ENCODE results near the gene ARHGAP8. TPM values are rescaled to one million over a fixed set of nuclear protein-coding genes. Genes with fewer than 3 reads are reported as not detected.

The ARHGAP8 gene
- polyA plus RNA-seq, 3 donors, result 1.1 to 5.2 (median 1.7) TPM

DNA sequence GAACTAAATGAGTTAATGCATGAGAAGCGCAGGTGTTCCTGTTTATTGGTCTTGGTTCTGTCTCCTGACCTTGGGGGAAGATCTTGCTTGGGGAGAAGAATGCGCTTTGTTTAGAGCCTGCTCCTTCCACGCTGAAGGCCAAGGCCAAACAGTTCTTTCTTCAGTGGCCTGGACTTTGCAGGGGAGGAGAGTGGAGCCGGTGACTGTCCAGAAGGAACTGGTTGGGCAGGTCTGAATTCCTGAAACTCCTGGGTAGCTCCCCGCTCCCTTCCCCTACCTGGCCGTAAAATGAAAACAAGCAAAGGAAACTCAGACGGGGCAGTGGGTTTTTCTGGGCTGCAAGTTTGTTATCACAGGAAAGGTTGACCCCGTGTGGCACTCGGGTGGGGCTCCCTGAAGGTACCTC, 3.6 kb downstream of the ARHGAP8 start:
- 14 to 65% (median 50%) methylated on average over 9 of the region's 9 CpGs for WGBS, 3 donors
- no peak overlapping the region for H3K27ac ChIP-seq (ENCODE audit: low read depth, low read length)

DNA sequence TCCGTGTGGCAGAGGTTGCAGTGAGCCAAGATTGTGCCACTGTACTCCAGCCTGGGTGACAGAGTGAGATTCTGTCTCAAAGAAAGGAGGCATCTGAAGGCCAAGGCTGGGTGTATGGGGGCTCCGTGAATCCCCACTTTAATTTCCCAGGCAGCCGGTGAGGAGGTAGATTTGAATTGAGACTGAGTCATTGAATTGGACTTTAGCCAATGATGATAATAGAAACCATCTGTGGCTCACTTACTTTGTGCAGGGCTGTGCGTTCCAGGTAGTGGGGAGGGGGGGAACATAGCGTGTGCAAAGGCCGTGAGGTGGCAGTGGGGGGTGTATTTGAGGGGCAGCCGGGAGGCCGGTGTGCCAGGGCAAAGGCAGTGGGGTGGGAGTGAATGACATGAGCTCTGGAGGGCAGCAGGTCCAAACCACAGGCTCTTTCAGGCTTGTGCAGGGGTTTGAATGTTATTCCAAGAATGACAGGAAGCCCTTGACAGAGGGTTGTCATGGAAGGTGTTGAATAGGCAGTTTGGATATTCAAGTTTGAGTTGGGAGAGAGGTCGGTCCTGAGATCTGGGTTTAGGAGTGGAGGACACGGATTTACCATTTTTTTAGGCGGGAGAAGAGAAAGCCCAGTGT, 6.1 kb downstream of the ARHGAP8 start:
- WGBS, 3 donors, result 54 to 57% (median 56%) methylated on average over 11 of the region's 11 CpGs
- no peak overlapping the region for H3K27ac ChIP-seq (ENCODE audit: low read depth, low read length)

DNA sequence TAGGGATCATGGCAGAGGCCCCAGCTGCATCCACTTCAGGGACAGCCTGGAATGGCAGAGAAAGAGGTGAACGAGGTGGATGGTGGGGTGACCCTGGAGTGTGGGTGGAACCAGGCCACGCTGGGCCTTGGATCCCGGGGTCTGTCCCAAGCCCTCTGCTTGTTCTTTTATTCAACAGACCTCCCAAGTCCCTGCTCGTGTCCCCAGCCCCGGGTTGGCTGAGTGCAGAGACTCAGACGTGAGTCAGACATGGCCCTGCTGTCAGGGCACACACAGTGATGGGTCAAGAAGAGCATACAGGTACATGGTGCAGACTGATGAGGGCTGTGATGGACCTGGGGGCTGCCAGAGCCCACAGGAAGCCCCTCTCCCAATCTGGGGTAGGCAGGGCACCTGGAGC, 6.6 kb downstream of the ARHGAP8 start:
- WGBS, 3 donors, result 76 to 83% (median 80%) methylated on average over 6 of the region's 6 CpGs
- no peak overlapping the region for H3K27ac ChIP-seq (ENCODE audit: low read depth, low read length)

DNA sequence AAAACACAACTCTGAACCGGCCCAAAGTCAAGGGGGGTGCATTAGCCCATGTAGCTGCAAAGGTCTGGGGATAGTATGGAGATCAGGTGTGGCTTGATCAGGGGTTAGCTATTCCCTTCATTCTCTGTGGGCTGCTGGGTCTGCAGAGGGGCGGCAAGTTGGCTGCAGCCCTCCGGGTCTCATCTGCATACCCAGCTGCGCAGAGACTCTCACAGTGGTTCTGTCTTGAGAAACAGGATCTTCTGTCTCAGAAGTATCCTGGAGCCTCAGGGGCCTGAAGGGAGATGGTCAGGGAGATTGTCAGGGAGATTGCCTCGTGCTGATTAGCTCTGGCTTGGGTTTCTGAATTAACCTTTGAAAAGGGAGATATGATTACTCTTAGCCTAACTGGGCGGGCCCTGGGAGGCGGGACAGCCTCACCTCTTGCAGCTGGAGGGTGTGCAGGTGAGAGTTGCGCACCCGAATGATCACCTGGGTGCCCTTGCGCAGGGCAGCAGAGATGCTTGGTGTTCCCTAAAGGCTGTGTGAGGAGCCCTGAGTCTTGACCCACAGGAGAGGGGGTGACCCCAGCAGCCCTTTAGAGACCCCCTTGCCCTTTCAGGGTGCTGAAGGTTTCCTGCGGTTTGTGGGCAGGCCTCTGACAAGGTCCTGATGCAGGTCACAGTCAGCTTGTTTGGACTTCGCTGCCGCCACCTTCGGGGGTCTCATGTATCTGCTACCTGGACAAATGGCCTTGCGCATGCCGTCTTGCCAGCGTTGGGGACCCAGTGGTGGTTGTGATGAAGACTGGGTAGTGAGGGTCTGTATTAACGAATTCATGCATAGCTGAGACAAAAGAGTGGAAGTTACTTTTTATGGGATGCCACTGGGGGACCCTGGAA, 7.3 kb downstream of the ARHGAP8 start:
- no peak overlapping the region for H3K27ac ChIP-seq (ENCODE audit: low read depth, low read length)
- WGBS, 3 donors, result 86 to 92% (median 89%) methylated on average over 18 of the region's 18 CpGs

DNA sequence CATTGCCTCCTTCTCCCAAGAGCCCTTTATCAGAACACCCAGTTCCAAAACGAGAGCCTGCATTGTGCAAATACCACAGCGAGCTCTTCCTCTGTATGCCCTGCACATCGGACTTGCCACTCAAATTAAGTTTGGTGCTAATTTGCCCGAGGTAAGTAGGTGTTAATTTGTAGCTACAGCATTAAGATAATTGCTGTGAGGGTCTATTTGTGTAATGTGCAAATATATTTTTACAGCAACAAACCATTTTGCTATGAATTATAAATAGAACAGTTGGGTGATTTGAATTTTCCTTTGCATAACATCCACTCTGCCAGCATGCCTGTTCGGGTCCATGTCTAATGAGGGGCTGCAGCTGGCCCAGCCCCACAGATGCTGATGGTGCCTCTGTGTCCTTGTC, 8.1 kb downstream of the ARHGAP8 start:
- 72 to 75% (median 72%) methylated on average over 5 of the region's 5 CpGs for WGBS, 3 donors
- no peak overlapping the region for H3K27ac ChIP-seq (ENCODE audit: low read depth, low read length)

DNA sequence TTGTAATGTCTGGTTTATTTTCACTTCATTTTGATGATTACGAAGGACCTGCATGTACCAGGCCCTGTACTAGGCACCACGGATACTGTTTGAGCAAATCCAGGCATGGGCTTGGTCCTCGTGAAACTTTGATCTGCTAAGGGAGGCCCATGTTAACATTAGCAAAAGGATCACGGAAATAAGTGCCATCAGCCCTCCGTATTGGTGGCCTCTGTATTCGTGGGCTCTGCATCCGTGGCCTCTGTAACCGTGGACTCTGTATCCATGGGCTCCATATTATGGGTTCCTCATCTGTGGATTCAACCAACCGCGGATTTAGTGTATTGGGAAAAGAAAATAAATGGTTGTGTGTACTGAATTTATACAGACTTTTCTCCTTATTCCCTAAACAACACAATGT, 8.7 kb downstream of the ARHGAP8 start:
- H3K27ac ChIP-seq (ENCODE audit: low read depth, low read length), result no peak overlapping the region
- WGBS, 3 donors, result 79 to 86% (median 85%) methylated on average over 10 of the region's 10 CpGs

DNA sequence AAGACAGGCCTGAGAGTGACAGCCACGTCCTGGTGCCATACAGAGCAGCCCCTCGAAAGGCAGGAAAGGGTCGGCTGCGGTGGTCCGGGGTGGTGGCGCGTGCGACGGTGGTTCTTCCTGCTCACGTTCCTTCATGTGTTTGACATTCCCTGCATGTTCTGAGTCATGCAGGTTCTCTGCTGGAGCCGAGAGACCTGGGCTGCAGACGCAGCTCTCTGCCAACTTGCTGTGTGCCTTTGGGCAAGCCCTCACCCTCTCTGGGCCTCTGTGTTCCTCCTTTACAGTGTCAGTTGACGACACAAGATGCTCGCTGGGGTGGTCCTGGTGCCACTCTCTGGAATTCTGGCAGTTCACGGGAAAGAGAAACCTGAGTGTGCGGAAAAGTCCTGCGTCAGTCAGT, 12.0 kb downstream of the ARHGAP8 start:
- 89 to 93% (median 90%) methylated on average over 17 of the region's 17 CpGs for WGBS, 3 donors
- H3K27ac ChIP-seq (ENCODE audit: low read depth, low read length), result no peak overlapping the region

DNA sequence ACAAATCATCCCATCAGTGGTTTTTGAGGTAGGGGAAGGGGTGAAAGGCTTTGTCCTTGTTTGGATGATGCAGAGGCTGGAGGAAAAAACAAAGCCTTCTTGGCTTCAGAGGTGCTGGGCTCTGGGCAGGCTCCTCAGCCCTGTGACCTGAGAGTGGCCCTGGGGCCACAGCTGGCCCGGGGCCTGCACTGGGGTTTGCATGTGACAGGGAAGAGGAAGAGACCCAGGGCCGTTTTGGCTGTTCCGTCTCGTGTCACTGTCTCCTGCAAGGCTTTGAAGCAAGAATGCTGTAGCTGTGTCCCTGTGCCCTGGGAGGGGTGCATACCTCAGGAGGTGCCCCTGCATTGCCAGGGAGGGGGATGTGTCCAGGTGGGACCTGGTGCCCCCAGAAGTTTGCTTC, 12.6 kb downstream of the ARHGAP8 start:
- H3K27ac ChIP-seq (ENCODE audit: low read depth, low read length), result no peak overlapping the region
- 17 to 58% (median 30%) methylated on average over 4 of the region's 4 CpGs for WGBS, 3 donors

DNA sequence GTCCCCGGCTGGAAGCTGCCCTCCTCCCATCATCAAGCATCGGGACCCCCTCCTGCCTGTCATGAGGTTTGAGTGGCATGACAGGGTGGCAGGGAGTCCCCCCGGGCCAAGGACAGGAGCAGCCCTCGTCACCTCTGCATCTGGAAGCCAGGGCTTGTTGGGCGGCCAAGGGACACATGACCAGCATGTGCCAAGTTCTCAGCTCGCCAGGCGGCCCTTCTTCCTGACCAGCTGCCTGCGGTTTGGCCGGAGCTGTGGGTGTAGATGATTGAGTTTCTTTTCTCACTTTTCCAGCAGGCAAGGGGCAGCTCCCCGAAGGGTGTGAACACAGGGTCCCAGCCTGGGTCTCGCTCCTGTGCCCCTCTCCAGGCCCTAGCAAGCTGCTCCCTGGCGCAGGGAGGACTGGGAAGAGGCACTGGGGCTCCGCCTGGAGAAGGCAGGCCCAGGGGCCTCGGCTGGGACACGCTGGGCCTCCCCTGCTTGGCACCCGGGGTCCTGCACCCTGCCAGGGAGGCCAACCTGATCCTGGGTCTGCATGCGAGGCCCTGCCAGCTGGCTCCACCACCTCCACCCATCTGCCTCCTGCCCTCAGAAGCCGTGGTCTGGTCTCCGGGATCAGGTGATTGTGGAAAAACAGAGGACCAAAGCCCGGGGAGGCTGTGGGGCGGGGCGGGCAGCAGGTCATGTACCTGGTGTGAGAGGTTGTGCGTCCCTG, 13.4 kb downstream of the ARHGAP8 start:
- H3K27ac ChIP-seq (ENCODE audit: low read depth, low read length), result no peak overlapping the region
- 56 to 69% (median 69%) methylated on average over 19 to 23 of the region's 23 CpGs for WGBS, 3 donors

DNA sequence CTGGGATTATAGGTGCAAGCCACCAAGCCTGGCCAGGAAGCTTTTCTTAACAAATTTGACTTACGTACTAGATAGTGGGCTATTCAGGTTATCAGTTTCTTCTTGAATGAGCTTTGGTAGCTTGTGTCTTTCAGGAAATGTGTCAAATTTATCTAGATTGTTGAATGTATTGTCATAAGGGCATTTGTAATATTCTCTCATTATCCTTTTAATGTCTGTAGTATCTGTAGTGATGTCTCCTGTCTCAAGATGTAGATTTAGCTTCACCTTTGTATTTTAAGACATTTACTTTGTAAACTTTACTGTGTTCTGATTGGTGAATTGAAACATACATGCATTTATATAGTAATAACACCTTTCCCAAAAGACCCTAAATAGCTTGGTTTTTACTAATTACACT, 20.7 kb downstream of the ARHGAP8 start:
- WGBS, 3 donors, result 90 to 97% (median 94%) methylated on average over 1 of the region's 1 CpG
- H3K27ac ChIP-seq (ENCODE audit: low read depth, low read length), result no peak overlapping the region

DNA sequence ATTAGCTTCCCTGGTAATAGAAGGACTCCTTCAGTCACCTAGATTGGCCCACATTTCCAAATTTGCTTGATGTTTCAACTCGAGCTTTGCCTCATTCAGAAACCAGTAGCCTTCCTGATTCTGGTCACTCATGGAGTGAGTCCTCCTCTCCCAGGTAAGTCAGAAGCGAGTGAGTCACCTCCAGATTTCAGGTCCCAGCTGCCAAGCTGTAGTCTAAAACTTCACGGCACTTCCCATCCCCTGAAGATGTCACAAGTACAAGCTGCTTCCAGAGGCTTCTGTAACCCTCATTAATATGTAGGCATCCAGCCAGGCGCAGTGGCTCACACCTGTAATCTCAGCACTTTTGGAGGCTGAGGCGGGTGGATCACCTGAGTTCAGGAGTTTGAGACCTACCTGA, 23.5 kb downstream of the ARHGAP8 start:
- WGBS, 3 donors, result 87 to 93% (median 92%) methylated on average over 5 of the region's 5 CpGs
- H3K27ac ChIP-seq (ENCODE audit: low read depth, low read length), result no peak overlapping the region

DNA sequence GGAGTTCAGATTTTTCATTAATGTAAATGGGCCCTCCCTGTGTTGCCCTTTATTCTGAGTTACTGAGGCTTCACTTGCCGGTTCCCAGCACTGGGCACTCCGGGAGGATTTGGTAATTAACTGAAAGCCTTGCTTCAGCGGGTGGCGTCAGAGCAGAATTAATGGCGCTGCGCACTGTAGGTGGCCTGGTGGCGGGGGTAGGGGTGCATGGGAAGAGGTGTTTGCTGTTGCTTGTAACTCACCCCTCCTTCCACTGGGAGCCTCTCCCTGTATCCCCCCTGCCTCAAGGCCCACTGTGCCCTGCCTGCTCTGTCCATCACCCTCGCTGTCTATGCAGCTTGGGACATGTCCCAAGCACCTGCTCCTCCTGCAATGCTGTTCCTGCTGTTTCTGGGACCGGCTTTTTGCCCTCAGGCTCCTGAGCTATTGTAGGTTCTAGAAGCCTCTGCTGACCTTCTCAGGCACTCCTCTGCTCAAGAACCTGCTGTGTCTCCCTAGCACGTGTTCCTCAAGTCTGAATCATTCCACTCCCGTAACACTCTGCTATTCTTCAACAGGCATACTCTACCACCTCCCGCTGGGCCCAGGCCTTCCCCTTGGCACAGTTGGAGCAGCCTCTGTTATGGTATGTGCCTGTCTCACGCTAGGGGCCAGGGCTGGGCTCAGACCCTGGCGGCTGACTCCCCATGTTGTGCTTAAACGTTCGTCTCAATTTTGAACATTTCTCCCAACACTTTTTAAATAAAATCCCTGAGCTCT, 24.4 kb downstream of the ARHGAP8 start:
- WGBS, 3 donors, result 81 to 83% (median 82%) methylated on average over 16 of the region's 16 CpGs

DNA sequence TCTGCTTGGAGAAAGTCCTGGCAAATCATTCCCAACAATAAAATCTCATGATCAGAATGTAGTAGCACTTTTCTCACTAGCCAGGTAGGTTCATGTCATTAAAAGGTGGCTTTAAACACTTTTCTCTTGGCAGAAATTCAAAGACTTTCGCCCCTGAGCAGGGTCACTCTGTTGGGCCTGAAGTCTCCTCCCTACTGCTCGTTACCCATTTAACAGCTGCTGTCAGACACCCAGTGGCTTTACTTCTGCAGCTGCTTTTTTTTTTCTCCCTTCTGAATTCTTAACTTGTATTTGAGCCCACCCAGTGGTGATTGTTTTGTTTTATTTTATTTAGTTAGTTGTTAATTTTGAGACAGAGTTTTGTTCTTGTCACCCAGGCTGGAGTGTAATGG, 25.0 kb downstream of the ARHGAP8 start:
- H3K27ac ChIP-seq (ENCODE audit: low read depth, low read length), result no peak overlapping the region
- 44 to 88% (median 84%) methylated on average over 2 of the region's 2 CpGs for WGBS, 3 donors

More for the DNA sequence above, 24.4 kb downstream of the ARHGAP8 start:
- H3K27ac ChIP-seq (ENCODE audit: low read depth, low read length), result no peak overlapping the region

DNA sequence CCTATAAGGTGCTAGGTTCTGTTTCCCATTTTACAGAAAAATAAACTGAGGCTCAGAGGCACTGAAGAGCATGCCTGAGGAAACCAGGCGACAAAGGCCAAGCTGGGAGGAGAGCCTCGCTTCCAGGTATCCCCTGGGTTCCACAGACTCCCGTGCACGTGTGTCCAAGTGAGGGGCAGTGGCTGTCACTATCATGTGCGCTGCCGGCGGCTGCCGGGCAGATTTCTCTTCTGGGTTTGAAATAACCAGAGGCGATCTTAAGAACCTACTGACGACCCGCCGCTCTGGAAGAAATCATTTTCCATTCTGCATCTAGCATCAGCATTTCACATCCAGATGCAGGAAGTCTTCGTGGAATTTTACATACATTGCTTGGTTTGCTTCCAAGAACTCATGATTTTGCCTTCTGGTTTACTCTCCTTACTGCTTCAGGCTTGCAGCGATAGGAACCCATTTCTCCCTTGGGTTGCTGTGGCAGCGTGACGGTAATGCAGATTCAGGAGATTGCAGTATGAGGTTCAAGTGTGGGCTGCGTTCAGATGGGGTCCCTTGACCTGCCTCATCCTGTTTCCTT, 28.6 kb downstream of the ARHGAP8 start:
- no peak overlapping the region for H3K27ac ChIP-seq (ENCODE audit: low read depth, low read length)
- WGBS, 3 donors, result 63 to 87% (median 79%) methylated on average over 17 of the region's 17 CpGs

DNA sequence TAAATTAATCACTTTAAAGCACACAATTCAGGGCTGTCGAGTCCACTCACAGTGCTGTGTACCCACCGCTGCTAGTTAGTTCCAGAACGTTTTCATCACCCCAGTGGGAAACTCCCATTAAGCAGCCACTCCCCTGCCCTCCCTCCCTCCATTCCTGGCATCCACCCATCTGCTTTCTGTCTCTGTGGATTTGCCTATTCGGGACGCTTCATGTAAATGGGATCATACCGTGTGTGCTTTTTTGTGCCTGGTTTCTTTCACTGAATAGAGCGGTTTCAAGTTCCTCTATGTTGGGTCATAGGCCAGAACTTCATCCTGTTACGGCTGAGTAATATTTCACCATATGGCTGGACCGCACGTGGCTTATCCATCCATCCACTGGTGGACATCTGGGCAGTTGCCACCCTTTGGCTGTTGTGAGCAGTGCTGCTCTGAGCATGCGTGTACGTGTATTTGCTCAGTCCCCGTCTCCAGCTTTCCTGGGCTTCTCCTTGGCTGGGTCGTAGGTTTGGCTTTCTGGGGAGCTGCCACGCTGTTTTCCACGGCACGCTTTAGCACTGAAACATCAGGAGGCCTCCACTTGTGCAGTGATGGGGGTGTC, 30.1 kb downstream of the ARHGAP8 start:
- no peak overlapping the region for H3K27ac ChIP-seq (ENCODE audit: low read depth, low read length)
- 54 to 74% (median 63%) methylated on average over 17 of the region's 17 CpGs for WGBS, 3 donors

DNA sequence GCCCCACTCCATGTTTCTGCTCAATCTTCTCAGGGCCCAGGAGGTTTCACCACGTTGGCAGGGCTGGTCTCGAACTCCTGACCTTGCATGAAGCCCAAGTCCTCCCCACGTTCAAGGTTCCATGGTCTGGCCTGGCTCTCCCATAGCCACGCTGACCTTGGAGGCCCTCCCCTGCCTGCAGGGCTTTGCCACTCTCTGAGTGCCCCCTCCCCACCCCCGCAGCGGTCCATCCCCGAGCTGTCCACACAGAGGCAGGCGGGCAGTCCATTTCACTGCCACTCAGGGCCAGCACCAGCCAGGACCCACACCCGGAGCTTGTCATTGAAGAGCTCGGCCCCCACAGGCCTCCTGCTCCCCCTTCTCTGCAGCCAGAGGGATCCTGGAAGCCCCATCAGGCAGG, 30.7 kb downstream of the ARHGAP8 start:
- WGBS, 3 donors, result 69 to 72% (median 70%) methylated on average over 8 to 10 of the region's 10 CpGs
- H3K27ac ChIP-seq (ENCODE audit: low read depth, low read length), result no peak overlapping the region

DNA sequence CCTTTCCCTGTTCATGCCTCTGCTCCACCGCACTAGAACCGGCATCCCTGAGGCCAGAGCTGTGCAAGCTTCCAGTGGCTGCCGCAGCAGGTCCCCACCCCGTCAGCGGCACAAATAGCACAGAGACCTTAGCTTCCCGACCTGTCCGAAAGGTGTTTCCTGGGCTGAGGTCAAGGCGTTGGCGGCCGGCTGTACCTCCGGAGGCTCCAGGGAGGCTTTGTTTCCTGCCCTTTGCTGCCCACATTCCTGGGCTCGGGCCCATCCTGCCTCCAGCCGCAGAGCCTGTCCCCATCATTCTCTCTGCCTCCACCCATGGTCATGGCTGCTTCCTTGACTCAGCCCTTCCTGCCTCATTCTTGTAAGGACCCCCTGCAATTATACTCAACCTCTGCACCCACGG, 31.2 kb downstream of the ARHGAP8 start:
- H3K27ac ChIP-seq (ENCODE audit: low read depth, low read length), result no peak overlapping the region
- 44 to 66% (median 44%) methylated on average over 14 of the region's 14 CpGs for WGBS, 3 donors

DNA sequence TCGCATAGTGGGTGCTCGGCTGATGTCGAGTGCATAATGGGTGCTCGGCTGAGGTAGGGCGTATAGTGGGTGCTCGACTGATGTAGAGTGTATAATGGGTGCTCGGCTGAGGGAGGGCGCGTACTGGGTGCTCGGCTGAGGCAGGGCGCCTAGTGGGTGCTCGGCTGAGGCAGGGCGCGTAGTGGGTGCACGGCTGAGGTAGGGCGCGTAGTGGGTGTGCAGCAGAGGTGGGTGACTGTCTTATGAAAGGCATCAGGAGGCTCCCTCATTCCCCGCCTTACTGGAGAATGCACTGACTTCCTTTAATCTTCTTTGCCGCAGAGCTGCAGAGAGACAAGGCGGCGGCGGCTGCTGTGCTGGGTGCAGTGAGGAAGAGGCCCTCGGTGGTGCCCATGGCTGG, 33.8 kb downstream of the ARHGAP8 start:
- WGBS, 3 donors, result 85 to 90% (median 89%) methylated on average over 23 of the region's 23 CpGs
- H3K27ac ChIP-seq (ENCODE audit: low read depth, low read length), result no peak overlapping the region
